Sigmoid colon (tissue), 7 donors: ENCODE data around the gene TPO. TPM values are rescaled to one million over a fixed set of nuclear protein-coding genes. Genes with fewer than 3 reads are reported as not detected.

Source experiments
- DNase-seq: peaks from one replicate; pipeline ENCODE4 v3.0.0-alpha.2; 2019
- H3K27ac ChIP-seq, 4 donors: fragments of 200-600 bp; sonication (generic); one replicate each; pipeline ENCODE4 v1.5.1; 2016 to 2019; ENCODE audit warnings: mild to moderate bottlenecking in 1 of 4
- H3K27me3 ChIP-seq, 3 donors: fragments of 200-600 bp; sonication (generic); one replicate each; pipeline ENCODE4 v1.5.1; 2019; ENCODE audit warnings: mild to moderate bottlenecking in 1 of 3
- H3K36me3 ChIP-seq, 4 donors: fragments of 200-600 bp; sonication (generic); one replicate each; pipeline ENCODE4 v1.5.1; 2016 to 2019
- H3K4me1 ChIP-seq, 4 donors: fragments of 200-600 bp; sonication (generic); one replicate each; pipeline ENCODE4 v1.5.1; 2017 to 2019
- H3K4me3 ChIP-seq, 4 donors: fragments of 200-600 bp; sonication (generic); one replicate each; pipeline ENCODE4 v1.5.1; 2017 to 2019; ENCODE audit warnings: mild to moderate bottlenecking in 2 of 4, moderate library complexity in 1 of 4
- H3K9me3 ChIP-seq, 4 donors: fragments of 200-600 bp in 3 of 4; sonication (generic) in 3 of 4; one replicate each; pipeline versions ENCODE4 v1.5.1 to v1.6.1; 2013 to 2019
- CTCF ChIP-seq, 4 experiments: fragments of 450-650 bp in 3 of 4; fragments of 200-600 bp in 1 of 4; IDR thresholded peaks; one replicate each; pipeline ENCODE4 v1.5.1; 2016 to 2019; ENCODE audit warnings: antibody characterized with exemption in 4 of 4, mild to moderate bottlenecking in 3 of 4, moderate library complexity in 2 of 4
- EP300 ChIP-seq, 4 donors: sonication (generic); formaldehyde crosslinking; IDR thresholded peaks; one replicate each; pipeline ENCODE4 v1.6.1; 2017; ENCODE audit warnings: antibody characterized with exemption in 4 of 4
- POLR2A ChIP-seq, 2 donors: fragments of 450-650 bp; IDR thresholded peaks; one replicate each; pipeline ENCODE4 v1.6.1; 2016; ENCODE audit warnings: antibody characterized with exemption in 2 of 2, mild to moderate bottlenecking in 2 of 2, moderate library complexity in 2 of 2
- POLR2AphosphoS5 ChIP-seq, 4 donors: sonication (generic); formaldehyde crosslinking; IDR thresholded peaks; one replicate each; pipeline ENCODE4 v1.6.1; 2017; ENCODE audit warnings: antibody characterized with exemption in 4 of 4
- WGBS, 2 donors: extraction: QIAGEN DNeasy Blood & Tissue Kit; methylation state at CpG; one replicate each; pipeline ENCODE4 v1.1.7; 2013; 5-methylcytosine and 5-hydroxymethylcytosine counted together
- intact Hi-C: fragments of 100-400 bp; cut with DNase I; formaldehyde crosslinking; loops from one replicate; pipeline ENCODE4 v1.15.1; 2023
- polyA plus RNA-seq, 3 donors: library from polyadenylated mRNA; stranded (reverse); fragments of 200-250 nt; gene quantifications; one replicate each; pipeline ENCODE4 v1.2.3, GENCODE V29; 2013
- total RNA-seq, 4 donors: library from RNA; depleted of rRNA; stranded (reverse); fragments of >200 nt; gene quantifications; one replicate each; pipeline ENCODE4 v1.1.0, GENCODE V29; 2016
- donor health status: healthy with polysubstance abuse.
- donor health status: Bipolar disorder and iron deficiency.
- donor health status: healthy.

TPO gene
- total and polyA plus RNA-seq, 7 donors, result 0.60 to 18.8 (median 3.5) TPM

- Histone ChIP-seq H3K27ac (no peak overlapping the region), H3K36me3 (no peaks in the 10 kb centered on the region), H3K27me3 (no peaks in the 10 kb centered on the region), H3K4me1 (no peaks in the 10 kb centered on the region), H3K4me3 (no peak overlapping the region), H3K9me3 (no peaks in the 10 kb centered on the region)
- DNase-seq, result no peak
- intact Hi-C loops, result no loop called here
- TF ChIP-seq POLR2A (IDR thresholded peaks at IDR 0.05) (no peak), CTCF (IDR thresholded peaks at IDR 0.05) (no peak), EP300 (IDR thresholded peaks at IDR 0.05) (no peak), POLR2AphosphoS5 (IDR thresholded peaks at IDR 0.05) (no peak)
- WGBS, 2 donors, result 92 to 93% methylated on average over 30 of the region's 30 CpGs
These were observed 63.4 kb downstream of the TPO start for GRCh38 chr2:1476617-1477195.

GRCh38 chr2:1477196-1478040 is 64.2 kb downstream of the TPO start:
- Histone ChIP-seq H3K27ac (no peak overlapping the region), H3K9me3 (no peaks in the 10 kb centered on the region), H3K36me3 (no peaks in the 10 kb centered on the region), H3K27me3 (no peaks in the 10 kb centered on the region), H3K4me3 (no peak overlapping the region), H3K4me1 (no peaks in the 10 kb centered on the region)
- intact Hi-C loops, result no loop called here
- no peak for DNase-seq
- WGBS, 2 donors, result 85% methylated on average over 76 of the region's 76 CpGs
- TF ChIP-seq EP300 (IDR thresholded peaks at IDR 0.05), result no peak
- TF ChIP-seq POLR2A (IDR thresholded peaks at IDR 0.05), result no peak
- no peak for TF ChIP-seq POLR2AphosphoS5 (IDR thresholded peaks at IDR 0.05)
- no peak for TF ChIP-seq CTCF (IDR thresholded peaks at IDR 0.05)

GRCh38 chr2:1478311-1479305 is 65.3 kb downstream of the TPO start:
- H3K4me1 ChIP-seq, result no peaks in the 10 kb centered on the region
- H3K9me3 ChIP-seq, result no peaks in the 10 kb centered on the region
- intact Hi-C loops, result no loop called here
- H3K27me3 ChIP-seq, result no peaks in the 10 kb centered on the region
- H3K36me3 ChIP-seq, result no peaks in the 10 kb centered on the region
- no peak overlapping the region for H3K4me3 ChIP-seq
- no peak for TF ChIP-seq POLR2A (IDR thresholded peaks at IDR 0.05)
- no peak for TF ChIP-seq POLR2AphosphoS5 (IDR thresholded peaks at IDR 0.05)
- TF ChIP-seq EP300 (IDR thresholded peaks at IDR 0.05), result no peak
- no peak for TF ChIP-seq CTCF (IDR thresholded peaks at IDR 0.05)
- WGBS, 2 donors, result 83 to 88% methylated on average over 48 of the region's 48 CpGs
- H3K27ac ChIP-seq, result no peak overlapping the region
- no peak for DNase-seq

- no peak overlapping the region for H3K4me3 ChIP-seq
- no peak overlapping the region for H3K27ac ChIP-seq
- TF ChIP-seq CTCF (IDR thresholded peaks at IDR 0.05) (no peak), POLR2AphosphoS5 (IDR thresholded peaks at IDR 0.05) (no peak), POLR2A (IDR thresholded peaks at IDR 0.05) (no peak), EP300 (IDR thresholded peaks at IDR 0.05) (no peak)
- no peaks in the 10 kb centered on the region for H3K27me3 ChIP-seq
- H3K36me3 ChIP-seq, result no peaks in the 10 kb centered on the region
- 73 to 86% methylated on average over 6 of the region's 6 CpGs for WGBS, 2 donors
- no peak for DNase-seq
- H3K9me3 ChIP-seq, result no peaks in the 10 kb centered on the region
- intact Hi-C loops, result no loop called here
- H3K4me1 ChIP-seq, result no peaks in the 10 kb centered on the region
These were observed 66.1 kb downstream of the TPO start for GRCh38 chr2:1479346-1479745.
